CD4-positive, alpha-beta T cell treated with Interleukin-15 for 1 hour (primary cell): ENCODE measurements around the gene USP50.
"Not testable (repeated sequence)": the region's sequence is repeated elsewhere in the genome, so short reads cannot be mapped to it uniquely, and the experiment has no call there.

Source experiments
- DNase-seq: peaks from one replicate; pipeline ENCODE4 v3.0.0-alpha.2; 2020

USP50 gene

GRCh38 chr15:50546566-50546965 lies at the start of gene USP50:
Gene USP50, minus strand, starts transcription at chr15:50546666. Its CDS starts 141 bp downstream, at chr15:50546525.
- DNase-seq = no peak

DNA sequence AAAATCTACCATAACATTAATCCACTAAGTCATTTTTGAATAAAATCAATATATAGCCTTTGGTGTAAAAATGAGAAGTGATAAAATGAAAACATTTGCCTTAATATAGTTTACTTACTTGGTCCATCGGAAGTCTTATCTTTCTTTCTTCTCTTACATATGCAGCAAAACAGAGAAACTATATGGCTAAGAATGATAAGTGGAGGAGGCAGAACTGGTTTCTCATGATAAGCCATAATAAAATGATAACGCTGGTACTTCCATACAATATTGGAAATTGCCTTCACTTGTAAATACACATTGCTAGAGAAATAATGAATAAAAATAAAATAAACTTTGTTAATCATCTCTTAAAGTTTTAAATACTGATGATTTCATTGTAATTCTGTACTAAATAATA lies 47.8 kb upstream of the USP50 start:
- DNase-seq = no peak

GRCh38 chr15:50593761-50594160 lies 47.3 kb upstream of the USP50 start:
- DNase-seq = no peak

- DNase-seq = no peak
These were observed 43.8 kb upstream of the USP50 start for GRCh38 chr15:50590288-50590687.

DNA sequence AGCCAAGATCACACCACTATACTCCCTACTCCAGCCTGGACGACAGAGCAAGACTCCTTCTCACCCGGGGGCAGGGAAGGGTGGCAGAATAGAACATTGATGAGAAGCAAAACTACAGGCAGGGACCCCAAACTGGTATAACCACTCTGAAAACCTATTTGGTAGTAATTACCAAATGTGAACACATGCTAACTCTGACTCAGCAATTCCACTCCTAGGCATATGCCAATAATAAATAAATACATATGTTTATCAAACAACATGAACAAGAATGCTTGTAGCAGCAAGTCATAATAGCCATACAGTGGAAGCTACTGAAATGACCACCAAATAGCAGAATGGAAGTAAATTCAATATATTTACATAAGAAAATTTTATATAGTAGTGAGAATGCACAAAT lies 31.0 kb upstream of the USP50 start:
- DNase-seq = no peak

DNA sequence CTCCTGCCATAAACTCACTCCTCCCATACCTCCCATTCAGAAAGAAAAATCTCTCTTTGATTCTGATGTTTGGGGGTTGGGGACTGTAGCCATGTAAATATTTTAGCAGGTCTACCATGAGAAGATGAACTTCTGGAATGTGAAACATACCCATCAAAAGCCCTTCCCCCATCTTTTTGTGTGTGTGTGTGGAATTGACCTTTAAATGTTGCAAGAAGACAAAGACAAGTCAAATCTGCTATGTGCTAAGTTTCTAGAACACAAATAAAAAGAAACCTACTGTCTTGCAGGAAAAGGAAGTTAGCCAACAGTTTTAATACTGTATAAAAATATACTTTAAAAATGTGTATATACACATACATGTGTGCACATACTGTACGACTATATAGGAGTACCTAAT lies 29.7 kb upstream of the USP50 start:
- no peak for DNase-seq

DNA sequence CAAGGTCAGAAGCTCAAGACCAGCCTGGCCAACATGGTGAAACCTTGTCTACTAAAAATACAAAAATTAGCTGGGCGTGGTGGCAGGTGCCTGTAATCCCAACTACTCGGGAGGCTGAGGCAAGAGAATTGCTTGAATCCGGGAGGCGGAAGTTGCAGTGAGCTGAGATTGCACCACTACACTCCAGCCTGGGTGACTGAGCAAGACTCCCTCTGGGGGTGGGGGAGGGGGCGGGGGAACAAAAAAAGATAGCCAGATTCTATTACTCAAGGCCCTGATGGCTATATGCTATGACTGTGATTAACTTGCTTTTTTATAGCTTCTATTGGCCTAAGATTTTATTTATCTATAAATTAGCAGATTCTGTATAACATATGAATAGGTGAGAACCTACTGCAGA lies 27.4 kb upstream of the USP50 start:
- peak; percentile 29 for DNase-seq

- DNase-seq = no peak
These were observed 17.3 kb upstream of the USP50 start for GRCh38 chr15:50563756-50564155.

DNA sequence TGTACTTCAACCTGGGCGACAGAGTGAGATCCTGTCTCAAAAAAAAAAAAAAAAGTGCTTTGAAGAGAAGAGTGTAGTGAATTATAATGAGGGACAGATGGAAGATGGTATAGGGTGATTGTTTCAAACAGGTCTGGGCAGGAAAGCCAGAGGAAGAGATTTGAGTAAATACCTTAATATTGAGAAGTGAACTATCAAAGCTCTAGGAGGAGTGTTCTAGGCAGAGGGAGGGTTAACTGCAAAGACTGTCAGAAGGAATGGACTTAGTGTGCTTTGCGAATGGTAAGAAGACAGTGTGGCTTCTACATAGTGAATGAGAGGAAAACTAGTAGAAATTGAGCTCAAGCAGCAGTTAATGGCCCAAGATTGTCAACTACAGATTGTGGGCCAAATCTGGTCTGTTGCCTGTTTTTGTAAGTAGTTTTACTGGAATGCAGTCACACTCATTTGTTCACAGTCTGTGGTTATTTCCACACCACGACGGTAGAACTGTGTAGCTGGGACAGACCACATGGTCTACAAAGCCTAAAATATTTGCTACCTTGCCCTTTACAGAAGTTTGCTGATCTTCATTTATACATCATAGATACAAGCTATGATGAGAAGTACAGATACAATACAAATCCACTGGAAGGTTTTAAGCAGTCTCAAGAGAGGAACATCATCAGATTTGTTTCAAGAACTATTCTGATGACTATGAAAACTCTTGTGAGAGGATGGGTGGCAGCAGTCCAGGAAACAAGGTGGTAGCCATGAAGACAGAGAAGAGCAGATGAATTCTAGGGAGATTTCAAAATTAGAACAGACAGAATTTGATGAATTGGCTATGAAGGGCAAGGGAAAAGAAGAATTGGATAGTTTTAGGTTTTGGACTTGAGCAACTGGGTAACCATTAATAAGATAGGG lies 16.5 kb upstream of the USP50 start:
- DNase-seq = no peak

GRCh38 chr15:50558012-50558411 lies 11.5 kb upstream of the USP50 start:
- DNase-seq = no peak

DNA sequence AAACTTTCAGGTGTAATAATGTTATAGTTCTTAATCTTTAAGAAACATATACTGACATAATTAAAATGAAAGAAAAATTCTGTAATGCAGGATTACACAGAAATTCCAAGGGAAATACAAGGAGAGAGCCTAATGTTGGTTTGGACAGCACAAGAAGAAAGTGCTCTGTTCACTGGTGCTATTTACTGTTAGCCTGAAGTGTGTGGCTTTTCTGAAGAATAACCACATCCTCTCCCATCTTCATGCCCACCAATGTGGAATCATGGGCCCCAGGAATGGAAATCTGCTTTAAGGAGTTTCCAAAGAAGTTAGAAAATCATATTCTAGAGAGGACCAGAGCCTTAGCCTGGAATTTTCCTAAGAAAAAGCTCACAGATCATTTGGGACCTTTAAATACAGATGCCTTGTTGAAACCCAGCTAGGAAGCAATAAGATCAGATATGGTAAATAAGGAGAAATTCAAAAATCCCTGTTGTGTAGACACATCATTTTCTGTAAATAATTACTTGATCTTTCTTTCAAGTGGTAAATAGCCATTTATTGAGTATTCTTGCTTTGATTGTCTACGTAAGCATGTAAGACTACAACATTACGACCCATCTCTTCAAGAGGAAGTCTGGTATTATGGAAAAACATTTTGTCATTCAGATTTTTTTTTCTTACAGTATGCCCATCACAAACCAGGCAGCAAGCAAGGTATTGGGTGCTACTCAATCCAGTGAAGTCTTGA lies 10.3 kb upstream of the USP50 start:
- no peak for DNase-seq

DNA sequence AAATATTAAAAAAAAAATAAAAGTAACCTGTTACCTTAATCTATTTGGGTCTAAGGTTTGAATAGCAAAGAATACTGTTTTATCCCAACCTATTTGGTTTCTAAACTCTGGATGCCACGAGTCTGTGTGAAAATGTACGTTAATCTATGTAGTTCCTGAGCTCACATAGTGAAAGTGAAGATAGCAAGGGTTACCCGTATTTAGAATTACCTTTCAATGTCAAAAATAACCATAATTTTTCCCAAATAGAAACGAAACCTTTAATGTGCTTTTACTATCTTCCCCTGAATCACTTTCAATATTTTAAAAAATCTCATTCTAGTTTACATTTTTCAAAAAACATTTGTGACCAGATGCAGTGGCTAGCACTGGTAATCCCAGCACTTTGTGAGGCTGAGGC lies 5.8 kb upstream of the USP50 start:
- no peak for DNase-seq

GRCh38 chr15:50549326-50549725 lies 2.9 kb upstream of the USP50 start:
- DNase-seq = no peak

DNA sequence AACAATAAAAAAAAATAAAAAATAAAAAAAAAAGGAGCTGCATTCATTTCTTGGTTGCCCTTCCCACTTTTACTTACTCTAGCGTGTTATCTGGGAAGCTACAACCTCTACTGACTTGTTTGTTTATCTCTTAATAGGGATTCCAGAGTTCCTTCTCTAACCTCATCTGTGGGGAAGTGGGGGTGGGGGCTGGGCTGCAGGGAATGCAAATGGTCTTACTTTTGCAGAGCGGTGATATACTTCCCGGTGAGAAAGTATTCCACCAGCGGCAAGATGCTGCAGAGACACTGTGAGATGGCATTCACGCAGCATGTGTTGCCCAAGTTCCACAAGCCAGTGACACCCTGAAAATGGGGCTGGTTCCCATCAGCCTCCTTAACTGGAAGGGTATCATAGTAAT lies 2.1 kb downstream of the USP50 start:
- DNase-seq = no peak

DNA sequence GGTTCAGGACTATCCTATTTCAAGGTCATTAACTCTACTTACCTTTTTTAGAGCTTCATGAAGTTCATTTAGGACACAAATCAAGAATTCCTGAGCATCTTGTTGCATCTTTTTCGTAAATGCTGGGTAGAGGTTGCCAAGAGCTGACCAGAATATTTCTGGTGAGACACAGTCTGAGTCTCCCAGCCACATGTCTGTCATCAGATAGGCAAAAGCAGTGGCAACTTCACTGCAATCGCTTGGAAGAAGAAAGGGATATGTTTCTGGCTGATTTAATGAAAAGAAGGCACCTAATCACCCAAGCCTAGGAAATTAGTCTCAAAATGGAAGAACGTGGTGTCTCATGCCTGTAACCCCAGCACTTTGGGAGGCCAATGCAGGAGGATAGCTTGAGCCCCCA lies 2.9 kb downstream of the USP50 start:
- no peak for DNase-seq

DNA sequence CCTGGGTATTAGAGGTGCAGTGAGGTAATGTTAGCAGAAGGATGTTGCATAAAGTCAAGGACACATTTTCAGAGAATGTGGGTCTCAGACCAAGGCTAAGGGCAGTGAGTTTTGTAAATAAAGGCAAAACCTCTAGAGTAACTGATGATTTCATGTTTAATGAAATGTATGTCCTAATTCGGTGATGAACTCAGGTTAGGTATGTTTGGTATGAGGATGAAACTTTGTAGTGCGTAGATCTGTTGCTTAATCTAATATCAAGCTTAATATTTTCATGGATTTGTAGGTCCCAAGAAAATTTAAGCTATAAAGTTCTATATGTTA lies 3.6 kb downstream of the USP50 start:
- no peak for DNase-seq

GRCh38 chr15:50531766-50532165 lies 14.7 kb downstream of the USP50 start:
- DNase-seq = no peak

DNA sequence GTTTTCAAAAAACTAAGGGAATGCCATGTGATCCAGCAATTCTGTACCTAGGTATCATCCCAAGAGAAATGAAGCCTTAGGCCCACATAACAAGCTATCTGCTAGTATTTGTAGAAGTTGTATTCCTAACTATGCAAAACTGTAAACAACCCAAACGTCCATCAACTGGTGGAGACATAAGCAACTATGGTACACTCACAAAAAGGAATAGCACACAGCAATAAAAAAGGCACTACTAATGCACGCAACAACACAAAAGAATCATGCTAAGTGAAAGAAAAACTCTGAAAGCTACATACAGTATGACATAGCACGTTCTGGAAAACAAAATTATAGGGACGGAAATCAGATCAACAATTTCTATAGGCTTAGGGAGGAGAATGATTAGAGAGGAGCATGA lies 15.3 kb downstream of the USP50 start:
- no peak for DNase-seq

- DNase-seq = no peak
These were observed 22.6 kb downstream of the USP50 start for GRCh38 chr15:50523851-50524251.

DNA sequence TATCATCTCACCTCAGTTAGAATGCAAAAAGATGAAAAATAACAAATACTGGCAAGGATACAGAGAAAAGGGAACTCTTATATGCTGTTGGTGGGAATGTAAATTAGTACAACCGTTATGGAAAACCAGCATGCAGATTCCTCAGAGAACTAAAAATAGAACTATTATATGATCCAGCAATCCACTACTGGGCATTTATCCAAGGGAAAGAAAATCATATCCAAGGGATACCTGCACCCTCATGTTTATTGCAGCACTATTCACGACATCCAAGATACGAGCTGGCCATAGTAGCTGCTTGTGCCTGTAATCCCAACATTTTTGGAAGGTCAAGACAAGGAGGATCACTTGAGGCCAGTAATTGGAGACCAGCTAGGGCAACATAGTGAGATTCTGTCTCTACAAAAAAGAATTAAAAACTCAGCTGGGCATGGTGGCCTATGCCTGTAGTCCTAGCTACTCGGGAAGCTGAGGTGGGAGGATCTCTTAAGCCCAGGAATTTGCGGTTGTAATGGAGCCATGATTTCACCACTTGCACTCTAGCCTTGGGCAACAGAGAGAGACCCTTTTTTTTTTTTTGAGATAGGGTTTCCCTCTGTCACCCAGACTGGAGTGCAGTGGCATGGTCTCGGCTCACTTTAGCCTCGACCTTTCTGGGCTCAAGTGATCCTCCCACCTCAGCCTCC lies 26.6 kb downstream of the USP50 start:
- DNase-seq = no peak

DNA sequence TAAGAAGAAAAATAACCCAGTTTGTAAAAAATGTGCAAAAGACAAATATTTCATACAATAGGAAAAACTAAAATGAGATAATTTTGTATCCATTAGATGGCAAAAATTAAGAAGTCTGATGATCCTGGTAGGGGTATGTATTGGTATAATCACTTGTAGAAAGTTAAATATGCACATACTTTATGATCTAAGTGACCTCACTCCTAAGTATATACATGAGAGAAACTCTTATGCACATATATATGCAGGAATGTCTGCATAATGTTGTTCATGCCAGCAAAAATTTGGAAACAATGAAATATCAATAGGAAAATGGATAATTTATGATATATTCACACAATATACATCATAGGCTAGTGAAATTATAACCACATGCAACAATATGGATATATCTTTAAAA lies 33.5 kb downstream of the USP50 start:
- DNase-seq = no peak

DNA sequence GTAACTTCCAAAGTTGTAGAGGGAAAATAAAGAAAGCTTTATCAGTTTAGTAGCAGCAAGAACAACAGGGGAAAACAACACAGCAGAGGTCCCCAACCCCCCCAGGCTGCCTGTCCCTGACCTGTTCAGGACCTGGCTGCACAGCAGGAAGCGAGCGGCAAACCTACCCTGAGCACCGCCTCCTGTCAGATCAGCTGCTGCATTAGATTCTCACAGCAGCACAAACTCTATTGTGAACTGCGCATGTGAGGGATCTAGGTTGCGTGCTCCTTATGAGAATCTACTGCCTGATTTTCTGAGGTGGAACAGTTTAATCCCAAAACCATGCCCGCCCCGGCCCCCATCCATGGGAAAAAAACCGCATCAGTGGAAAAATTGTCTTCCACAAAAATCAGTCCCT lies 40.3 kb downstream of the USP50 start:
- no peak for DNase-seq

- not testable (repeated sequence) for DNase-seq
These were observed 40.8 kb downstream of the USP50 start for GRCh38 chr15:50505656-50506055.

DNA sequence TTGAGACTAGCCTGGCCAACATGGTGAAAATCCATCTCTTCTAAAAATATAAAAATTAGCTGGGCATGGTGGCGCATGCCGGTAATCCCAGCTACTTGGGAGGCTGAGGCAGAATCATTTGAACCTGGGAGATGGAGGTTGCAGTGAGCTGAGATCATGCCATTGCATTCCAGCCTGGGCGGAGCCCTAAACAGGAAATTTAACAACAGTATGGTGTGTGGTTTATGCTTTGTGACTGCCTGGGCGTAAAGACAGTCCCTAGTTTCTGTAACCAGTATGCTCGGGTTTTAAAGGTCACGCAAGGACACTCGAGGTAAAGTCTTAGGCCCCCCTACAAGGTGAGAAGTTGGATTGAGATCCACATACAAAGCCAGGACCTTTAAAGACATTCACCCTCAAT lies 43.3 kb downstream of the USP50 start:
- no peak for DNase-seq
